Ishikawa (cell line): ENCODE data around the gene ATP8A2.

ENCODE experiments used
- CEBPB ChIP-seq: IDR thresholded peaks from 2 replicates; pipeline ENCODE4 v1.6.1; 2012
- CREB1 ChIP-seq: IDR thresholded peaks from 2 replicates; pipeline ENCODE4 v1.6.1; 2012; ENCODE audit warnings: low read depth
- EGR1 ChIP-seq: IDR thresholded peaks from 2 replicates; pipeline ENCODE4 v1.6.1; 2012
- EP300 ChIP-seq: IDR thresholded peaks from 2 replicates; pipeline ENCODE4 v1.6.1; 2012; ENCODE audit warnings: borderline replicate concordance
- FOXM1 ChIP-seq: IDR thresholded peaks from 2 replicates; pipeline ENCODE4 v1.6.1; 2012; ENCODE audit warnings: low read depth, borderline replicate concordance
- MAX ChIP-seq: IDR thresholded peaks from 2 replicates; pipeline ENCODE4 v1.6.1; 2012
- RAD21 ChIP-seq: IDR thresholded peaks from 2 replicates; pipeline ENCODE4 v1.6.1; 2012; ENCODE audit warnings: low read depth
- REST ChIP-seq: IDR thresholded peaks from 2 replicates; pipeline ENCODE4 v1.6.1; 2012; ENCODE audit warnings: low read depth, mild to moderate bottlenecking
- TAF1 ChIP-seq: IDR thresholded peaks from 2 replicates; pipeline ENCODE4 v1.6.1; 2012; ENCODE audit warnings: low read depth, mild to moderate bottlenecking
- TCF12 ChIP-seq: IDR thresholded peaks from 2 replicates; pipeline ENCODE4 v1.6.1; 2012; ENCODE audit warnings: low read depth
- TEAD4 ChIP-seq: IDR thresholded peaks from 2 replicates; pipeline ENCODE4 v1.6.1; 2012
- USF1 ChIP-seq: IDR thresholded peaks from 2 replicates; pipeline ENCODE4 v1.6.1; 2012
- YY1 ChIP-seq: IDR thresholded peaks from 2 replicates; pipeline ENCODE4 v1.6.1; 2012; ENCODE audit warnings: low read depth
- ZBTB7A ChIP-seq: IDR thresholded peaks from 2 replicates; pipeline ENCODE4 v1.6.1; 2012; ENCODE audit warnings: low read depth

GRCh38 chr13:25417535-25417934 lies 45.8 kb downstream of the ATP8A2 start:
- no peak for TF ChIP-seq MAX
- no peak for TF ChIP-seq TEAD4
- TF ChIP-seq RAD21 = no peak
- TF ChIP-seq REST = no peak
- no peak for TF ChIP-seq EP300
- no peak for TF ChIP-seq TAF1
- TF ChIP-seq CEBPB = no peak
- TF ChIP-seq FOXM1 = no peak
- no peak for TF ChIP-seq YY1
- TF ChIP-seq EGR1 = no peak
- no peak for TF ChIP-seq TCF12
- no peak for TF ChIP-seq ZBTB7A
- TF ChIP-seq CREB1 = no peak
- no peak for TF ChIP-seq USF1
